SKM-1 treated with dmso at 0.1 percent for 144 hours (cell line): ENCODE data around the gene GDA.
A peak's percentile ranks its signal among the peaks of the same experiment; 100 is the strongest.
"Not testable (repeated sequence)": the region's sequence is repeated elsewhere in the genome, so short reads cannot be mapped to it uniquely, and the experiment has no call there.

Experiments used
- DNase-seq: peaks from one replicate; lab custom pipeline; 2025; ENCODE audit not compliant: unreplicated experiment; lab: John Stamatoyannopoulos, UW

GDA gene

GRCh38 chr9:72274441-72274840, 125.2 kb downstream of the GDA start:
- no peak for DNase-seq

DNA sequence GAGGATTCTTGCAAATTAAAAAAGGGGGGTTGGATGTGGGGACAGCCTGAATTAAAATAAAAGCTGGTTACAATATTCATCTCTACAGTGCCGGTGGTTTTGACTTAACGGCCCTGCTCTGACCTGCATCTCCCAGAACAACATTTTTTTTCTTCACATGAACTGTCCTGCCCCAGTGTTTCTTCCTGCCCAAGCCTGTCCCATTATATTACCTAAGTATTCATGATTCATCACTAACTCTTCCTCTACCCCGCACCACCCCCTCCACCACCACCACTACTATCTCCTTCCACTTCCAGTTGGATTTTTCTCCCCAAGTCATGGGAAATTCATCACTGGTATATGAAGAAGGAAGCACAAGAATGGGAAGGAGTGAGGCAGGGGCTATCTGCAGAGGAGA, 125.7 kb downstream of the GDA start:
- DNase-seq, result no peak

DNA sequence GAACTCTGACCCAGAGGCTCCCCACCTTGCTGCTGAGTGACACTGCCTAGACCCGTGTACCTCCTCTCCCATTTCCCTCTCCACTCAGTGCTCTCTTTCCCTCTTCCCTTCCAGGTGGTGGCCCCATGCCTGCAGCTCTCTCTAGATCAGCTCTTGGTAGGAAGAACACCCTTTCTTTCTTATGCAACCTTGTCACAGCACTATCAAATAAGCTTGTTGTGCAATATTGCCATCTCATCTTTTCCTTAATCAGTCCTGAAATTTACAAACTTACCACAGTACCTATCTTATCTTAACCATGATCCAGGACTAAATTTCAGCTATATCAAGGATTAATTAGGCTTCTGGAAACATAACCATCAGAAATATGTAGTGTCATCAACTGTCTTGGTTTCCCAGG, 127.2 kb downstream of the GDA start:
- no peak for DNase-seq

GRCh38 chr9:72278959-72279358, 129.7 kb downstream of the GDA start:
- DNase-seq, result no peak

GRCh38 chr9:72280913-72281500, 131.8 kb downstream of the GDA start:
- DNase-seq, result peak; percentile 7

- no peak for DNase-seq
Measured at GRCh38 chr9:72289401-72289800, 140.2 kb downstream of the GDA start.

- DNase-seq, result no peak
Measured at GRCh38 chr9:72290311-72290710, 141.1 kb downstream of the GDA start.

DNA sequence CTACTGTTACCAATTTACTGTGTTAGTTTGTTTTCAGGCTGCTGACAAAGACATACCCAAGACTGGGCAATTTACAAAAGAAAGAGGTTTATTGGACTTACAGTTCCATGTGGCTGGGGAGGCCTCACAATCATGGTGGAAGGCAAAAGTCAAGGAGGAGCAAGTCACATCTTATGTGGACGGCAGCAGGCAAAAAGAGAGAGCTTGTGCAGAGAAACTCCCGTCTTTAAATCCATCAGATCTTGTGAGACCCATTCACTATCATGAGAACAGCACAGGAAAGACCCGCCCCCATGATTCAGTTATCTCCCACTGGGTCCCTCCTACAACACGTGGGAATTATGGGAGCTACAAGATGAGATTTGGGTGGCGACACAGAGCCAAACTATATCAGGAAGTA, 142.3 kb downstream of the GDA start:
- not testable (repeated sequence) for DNase-seq

- no peak for DNase-seq
Measured at GRCh38 chr9:72292256-72292682, 143.0 kb downstream of the GDA start.

GRCh38 chr9:72292874-72293607, 143.8 kb downstream of the GDA start:
- peak; percentile 60 for DNase-seq

GRCh38 chr9:72294936-72295335, 145.7 kb downstream of the GDA start:
- DNase-seq, result no peak

GRCh38 chr9:72297516-72297915, 148.3 kb downstream of the GDA start:
- no peak for DNase-seq

GRCh38 chr9:72299017-72299603, 149.9 kb downstream of the GDA start:
- no peak for DNase-seq

- no peak for DNase-seq
Measured at GRCh38 chr9:72300873-72301272, 151.6 kb downstream of the GDA start.
